Stimulated activated CD4-positive, alpha-beta T cell treated with anti-CD3 and anti-CD28 coated beads, TNF-alpha, amount 100 ng/mL, for 24 hours (primary cell): ENCODE results near the gene CPNE4.
"Not testable (repeated sequence)": the region's sequence is repeated elsewhere in the genome, so short reads cannot be mapped to it uniquely, and the experiment has no call there.

Source experiments
- DNase-seq, 3 experiments: peaks; one replicate each; pipeline ENCODE4 v3.0.0-alpha.2; 2020; ENCODE audit warnings: low read depth in 3 of 3

CPNE4 gene

GRCh38 chr3:132016061-132017041, 18.5 kb downstream of the CPNE4 start:
- no peak for DNase-seq

- no peak for DNase-seq
Measured at GRCh38 chr3:132014105-132014504, 20.7 kb downstream of the CPNE4 start.

GRCh38 chr3:132009241-132009640, 25.6 kb downstream of the CPNE4 start:
- no peak for DNase-seq

GRCh38 chr3:132008837-132009236, 26.0 kb downstream of the CPNE4 start:
- DNase-seq, result no peak

- no peak for DNase-seq
Measured at GRCh38 chr3:132007617-132008016, 27.2 kb downstream of the CPNE4 start.

GRCh38 chr3:132006605-132007204, 28.1 kb downstream of the CPNE4 start:
- peak in 1 of 3 experiments; percentile 12 for DNase-seq

GRCh38 chr3:132004571-132004970, 30.2 kb downstream of the CPNE4 start:
- DNase-seq, result no peak

GRCh38 chr3:132003685-132004084, 31.1 kb downstream of the CPNE4 start:
- DNase-seq, result no peak

GRCh38 chr3:132001999-132002398, 32.8 kb downstream of the CPNE4 start:
- DNase-seq, result no peak

GRCh38 chr3:132001036-132001435, 33.8 kb downstream of the CPNE4 start:
- DNase-seq, result no peak

- no peak for DNase-seq
Measured at GRCh38 chr3:131998027-131998426, 36.8 kb downstream of the CPNE4 start.

- DNase-seq, result no peak
Measured at GRCh38 chr3:131995891-131996290, 38.9 kb downstream of the CPNE4 start.

- no peak for DNase-seq
Measured at GRCh38 chr3:131989318-131989717, 45.5 kb downstream of the CPNE4 start.

GRCh38 chr3:131988209-131988608, 46.6 kb downstream of the CPNE4 start:
- DNase-seq, result no peak

GRCh38 chr3:131983689-131984088, 51.1 kb downstream of the CPNE4 start:
- no peak for DNase-seq

- no peak for DNase-seq
Measured at GRCh38 chr3:131981323-131981722, 53.5 kb downstream of the CPNE4 start.

GRCh38 chr3:131976448-131976847, 58.4 kb downstream of the CPNE4 start:
- DNase-seq, result no peak

- DNase-seq, result no peak
Measured at GRCh38 chr3:131975047-131975446, 59.8 kb downstream of the CPNE4 start.

- no peak for DNase-seq
Measured at GRCh38 chr3:131973731-131974130, 61.1 kb downstream of the CPNE4 start.

- DNase-seq, result no peak
Measured at GRCh38 chr3:131972550-131972949, 62.3 kb downstream of the CPNE4 start.

- no peak for DNase-seq
Measured at GRCh38 chr3:131972091-131972490, 62.7 kb downstream of the CPNE4 start.

GRCh38 chr3:131963442-131963841, 71.4 kb downstream of the CPNE4 start:
- DNase-seq, result not testable (repeated sequence)

- no peak for DNase-seq
Measured at GRCh38 chr3:131962982-131963381, 71.8 kb downstream of the CPNE4 start.
